Psoas muscle (tissue), 8 donors: ENCODE results near the gene NACAD. TPM values are rescaled to one million over a fixed set of nuclear protein-coding genes. Genes with fewer than 3 reads are reported as not detected.
"Not testable (repeated sequence)": the region's sequence is repeated elsewhere in the genome, so short reads cannot be mapped to it uniquely, and the experiment has no call there.

Experiments
- ATAC-seq, 4 donors: fragments of 200-7000 bp; cut with Tn5 transposase; one replicate each; pipeline ENCODE4 v1.9.1; 2020; ENCODE audit warnings: moderate library complexity in 3 of 4, mild to moderate bottlenecking in 2 of 4
- DNase-seq, 2 donors: peaks; one replicate each; pipeline ENCODE4 v3.0.0-alpha.2; 2020
- H3K27ac ChIP-seq: fragments of 200-600 bp; one replicate; pipeline ENCODE4 v1.8.0; 2022
- H3K27me3 ChIP-seq, 3 donors: fragments of 200-600 bp in 1 of 3; one replicate each; pipeline versions ENCODE4 v1.6.1 to v1.8.0; 2013 to 2022; ENCODE audit warnings: low read length in 2 of 3, mild to moderate bottlenecking in 2 of 3, moderate library complexity in 1 of 3; ENCODE audit not compliant: insufficient read depth in 3 of 3
- H3K36me3 ChIP-seq, 2 donors: fragments of 200-600 bp in 1 of 2; one replicate each; pipeline versions ENCODE4 v1.6.1 to v1.8.0; 2013 to 2022; ENCODE audit warnings: low read depth in 1 of 2, mild to moderate bottlenecking in 1 of 2, moderate library complexity in 1 of 2; ENCODE audit not compliant: insufficient read depth in 1 of 2
- H3K4me1 ChIP-seq: fragments of 200-600 bp; one replicate; pipeline ENCODE4 v1.8.0; 2022
- H3K4me3 ChIP-seq: fragments of 200-600 bp; one replicate; pipeline ENCODE4 v1.8.0; 2022; ENCODE audit warnings: mild to moderate bottlenecking
- H3K9me3 ChIP-seq: fragments of 200-600 bp; one replicate; pipeline ENCODE4 v1.8.0; 2022
- CTCF ChIP-seq: fragments of 200-600 bp; IDR thresholded peaks from one replicate; pipeline ENCODE4 v1.8.0; 2022; ENCODE audit warnings: antibody characterized with exemption
- WGBS, 3 donors: extraction: QIAGEN DNeasy Blood & Tissue Kit; methylation state at CpG; one replicate each; pipeline versions ENCODE4 v1.1.6 to v1.1.7; 2013; 5-methylcytosine and 5-hydroxymethylcytosine counted together
- intact Hi-C, 2 donors: fragments of 100-400 bp; cut with DNase I; formaldehyde crosslinking; loops; one replicate each; pipeline versions ENCODE4 v1.11.0 to v1.14.2; 2022
- polyA plus RNA-seq, 3 donors: library from polyadenylated mRNA; stranded (reverse); fragments of 200-250 nt; gene quantifications; one replicate each; pipeline ENCODE4 v1.2.3, GENCODE V29; 2013
- total RNA-seq, 4 donors: library from RNA; stranded (reverse); fragmentation: NEBNext Ultra II Directional in 2 of 4; extraction: Animal tissue kit (Norgen Biotek cat#: 25700) in 2 of 4; gene quantifications; one replicate each; pipeline versions ENCODE4 v1.2.1 to v1.2.4, GENCODE V29; 2021 to 2023
- donor health status: healthy with polysubstance abuse.
- donor health status: DM: no; HTN: no; CAD: no; lungs with moderate emphysema.
- donor health status: Bipolar disorder and iron deficiency.
- donor health status: healthy.
- donor health status: DM: yes; HTN: yes; CAD: no.
- donor health status: DM: no; HTN: no; CAD: no.
- donor health status: DM: no; HTN: no; CAD: no.
- donor health status: DM: yes; HTN: yes; CAD: no.

Gene NACAD
- total and polyA plus RNA-seq, 7 donors, result 0.23 to 1.4 (median 1.1) TPM

DNA sequence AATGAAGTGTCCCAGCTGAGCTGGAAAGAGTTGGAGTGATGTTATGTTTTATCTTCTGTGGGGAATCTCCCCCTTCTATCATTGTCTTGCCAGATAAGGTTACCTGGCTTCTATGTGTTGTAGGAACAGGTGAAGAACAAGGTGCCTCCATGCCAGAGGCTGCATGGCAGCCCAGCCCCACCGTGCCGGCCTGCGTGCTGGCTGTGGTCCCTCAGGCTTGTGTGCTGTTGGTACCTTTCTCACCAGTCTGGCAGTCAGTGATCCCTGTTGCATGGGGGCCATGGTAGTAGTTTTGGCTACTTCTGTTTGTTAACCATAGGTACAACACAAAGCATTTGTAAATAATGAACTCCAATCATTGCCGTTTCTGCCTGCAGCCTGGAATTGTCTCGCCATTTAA, 50.9 kb downstream of the NACAD start:
- no peak for DNase-seq
- Histone ChIP-seq H3K9me3 (no peaks in the 10 kb centered on the region), H3K36me3 (peaks cover 3 to 47% of the 10 kb centered on the region in 2 donors), H3K4me3 (no peak overlapping the region), H3K27me3 (no peaks in the 10 kb centered on the region), H3K4me1 (peaks cover 15% of the 10 kb centered on the region), H3K27ac (no peak overlapping the region)
- intact Hi-C loops, result no loop called here
- WGBS, 3 donors, result 97 to 98% (median 98%) methylated on average over 5 of the region's 5 CpGs
- no peak for TF ChIP-seq CTCF
- ATAC-seq, result no peak

- DNase-seq (no peak), ATAC-seq (no peak)
- Histone ChIP-seq H3K4me1 (peaks cover 15% of the 10 kb centered on the region), H3K27me3 (no peaks in the 10 kb centered on the region), H3K27ac (no peak overlapping the region), H3K4me3 (no peak overlapping the region), H3K9me3 (no peaks in the 10 kb centered on the region), H3K36me3 (peaks cover 3 to 37% of the 10 kb centered on the region in 2 donors)
- no peak for TF ChIP-seq CTCF
- WGBS, 3 donors, result 92 to 94% (median 92%) methylated on average over 8 of the region's 8 CpGs
- intact Hi-C loops, result no loop called here
These were observed 52.0 kb downstream of the NACAD start for GRCh38 chr7:45036796-45037195.

- Histone ChIP-seq H3K36me3 (peaks cover under 1 to 32% of the 10 kb centered on the region in 2 donors), H3K4me1 (peaks cover 15% of the 10 kb centered on the region), H3K9me3 (no peaks in the 10 kb centered on the region), H3K27ac (no peak overlapping the region), H3K4me3 (no peak overlapping the region), H3K27me3 (no peaks in the 10 kb centered on the region)
- no peak for TF ChIP-seq CTCF
- ATAC-seq (no peak), DNase-seq (no peak)
- 82 to 85% (median 84%) methylated on average over 3 of the region's 3 CpGs for WGBS, 3 donors
- intact Hi-C loops, result no loop called here
These were observed 52.5 kb downstream of the NACAD start for GRCh38 chr7:45036317-45036716.

DNA sequence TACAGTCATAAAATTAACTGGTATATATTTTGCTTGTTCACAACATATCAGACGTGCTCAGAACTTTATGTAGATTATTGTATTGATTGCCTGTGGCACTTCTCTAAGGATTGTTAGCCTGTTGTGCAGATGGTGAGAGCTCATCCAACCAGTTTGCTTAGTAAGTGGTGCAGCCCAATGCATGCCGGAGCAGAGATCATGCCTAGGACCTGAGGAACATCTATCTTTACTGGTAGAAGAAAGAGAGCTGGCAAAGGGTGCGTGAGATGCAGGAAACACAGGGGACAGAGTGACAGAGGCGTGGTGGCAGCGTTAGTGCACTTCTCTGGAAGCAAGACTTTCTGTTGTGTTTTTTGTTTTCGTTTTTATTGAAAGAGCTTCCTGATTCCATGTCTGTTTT, 52.9 kb downstream of the NACAD start:
- Histone ChIP-seq H3K4me3 (no peak overlapping the region), H3K27me3 (no peaks in the 10 kb centered on the region), H3K9me3 (no peaks in the 10 kb centered on the region), H3K36me3 (peaks cover 0 to 28% of the 10 kb centered on the region in 2 donors), H3K4me1 (peaks cover 15% of the 10 kb centered on the region), H3K27ac (no peak overlapping the region)
- ATAC-seq, result no peak
- WGBS, 3 donors, result 79 to 86% (median 85%) methylated on average over 6 of the region's 6 CpGs
- no peak for DNase-seq
- intact Hi-C loops, result no loop called here
- TF ChIP-seq CTCF, result no peak

DNA sequence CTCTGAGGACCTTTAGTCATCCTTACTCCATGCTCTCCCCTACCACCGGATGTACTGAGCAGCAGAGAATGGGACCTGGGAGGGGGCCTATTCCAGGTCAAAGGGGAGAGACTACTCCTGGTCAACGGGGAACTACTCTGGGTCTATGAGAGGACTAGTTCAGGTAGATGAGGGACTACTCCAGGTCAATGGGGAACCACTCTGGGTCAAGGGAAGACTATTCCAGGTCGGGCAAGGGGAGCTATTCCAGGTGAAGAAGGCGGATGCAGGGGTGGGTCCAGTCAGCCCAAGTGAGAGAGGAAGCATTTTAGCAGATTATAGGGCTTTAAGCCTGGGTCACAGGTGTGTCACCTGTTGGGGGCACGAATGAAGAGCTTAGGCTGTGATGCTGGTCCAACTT, 53.4 kb downstream of the NACAD start:
- no peak overlapping the region for H3K27ac ChIP-seq
- WGBS, 3 donors, result 88 to 92% (median 92%) methylated on average over 5 of the region's 5 CpGs
- no peaks in the 10 kb centered on the region for H3K27me3 ChIP-seq
- no peak for TF ChIP-seq CTCF
- peaks cover 15% of the 10 kb centered on the region for H3K4me1 ChIP-seq
- no peak overlapping the region for H3K4me3 ChIP-seq
- no peaks in the 10 kb centered on the region for H3K9me3 ChIP-seq
- ATAC-seq, result no peak
- intact Hi-C loops, result no loop called here
- peaks cover 0 to 23% of the 10 kb centered on the region in 2 donors for H3K36me3 ChIP-seq
- no peak for DNase-seq

DNA sequence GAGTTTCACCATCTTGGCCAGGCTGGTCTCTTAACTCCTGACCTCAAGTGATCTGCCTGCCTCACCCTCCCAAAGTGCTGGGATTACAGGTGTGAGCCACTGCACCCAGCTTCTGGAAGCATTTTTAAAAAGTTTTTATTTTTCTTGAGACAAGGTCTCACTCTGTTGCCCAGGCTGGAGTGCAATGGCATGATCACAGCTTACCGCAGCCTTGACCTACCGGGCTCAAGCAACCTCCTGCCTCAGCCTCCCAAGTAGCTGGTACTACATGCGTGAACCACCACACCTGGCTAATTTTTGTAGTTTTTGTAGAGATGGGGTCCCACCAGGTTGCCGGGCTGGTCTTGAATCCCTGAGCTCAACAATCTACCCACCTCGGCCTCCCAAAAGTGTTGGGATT, 54.1 kb downstream of the NACAD start:
- ATAC-seq, H3K4me3 ChIP-seq, DNase-seq, H3K27ac ChIP-seq, H3K9me3 ChIP-seq, H3K27me3 ChIP-seq, intact Hi-C loops: not testable (repeated sequence)
- 78 to 99% (median 98%) methylated on average over 5 of the region's 5 CpGs for WGBS, 3 donors
- Histone ChIP-seq H3K4me1 (peaks cover 15% of the 10 kb centered on the region), H3K36me3 (peaks cover 0 to 17% of the 10 kb centered on the region in 2 donors)
